Loucy (cell line): Measurements from ENCODE around the gene TDRD12.
"Not testable (repeated sequence)": the region's sequence is repeated elsewhere in the genome, so short reads cannot be mapped to it uniquely, and the experiment has no call there.

Source experiments
- CTCF ChIP-seq: fragments of 200-600 bp; sonication (generic); conservative IDR thresholded peaks from 2 replicates; pipeline ENCODE4 v1.5.1; 2014; ENCODE audit warnings: mild to moderate bottlenecking, antibody characterized with exemption, low read length
- EZH2phosphoT487 ChIP-seq: fragments of 200-600 bp; IDR thresholded peaks from 2 replicates; pipeline ENCODE4 v1.6.1; 2018; ENCODE audit warnings: antibody characterized with exemption, mild to moderate bottlenecking, moderate library complexity, borderline replicate concordance

DNA sequence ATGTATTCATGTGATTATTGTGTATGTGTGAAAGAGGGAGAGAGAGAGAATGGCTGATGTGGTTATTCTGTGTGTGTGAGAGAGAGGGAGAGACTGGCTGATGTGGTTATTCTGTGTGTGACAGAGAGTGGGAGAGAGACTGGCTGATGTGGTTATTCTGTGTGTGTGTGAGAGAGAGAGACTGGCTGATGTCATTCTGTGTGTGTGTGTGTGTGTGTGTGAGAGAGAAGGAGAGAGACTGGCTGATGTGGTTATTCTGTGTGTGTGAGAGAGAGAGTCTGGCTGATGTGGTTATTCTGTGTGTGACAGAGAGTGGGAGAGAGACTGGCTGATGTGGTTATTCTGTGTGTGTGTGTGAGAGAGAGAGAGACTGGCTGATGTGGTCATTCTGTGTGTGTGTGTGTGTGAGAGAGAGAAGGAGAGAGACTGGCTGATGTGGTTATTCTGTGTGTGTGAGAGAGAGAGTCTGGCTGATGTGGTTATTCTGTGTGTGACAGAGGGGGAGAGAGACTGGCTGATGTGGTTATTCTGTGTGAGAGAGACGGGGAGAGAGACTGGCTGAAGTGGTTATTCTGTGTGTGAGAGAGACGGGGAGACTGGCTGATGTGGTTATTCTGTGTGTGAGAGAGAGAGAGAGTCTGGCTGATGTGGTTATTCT is 26.2 kb downstream of the TDRD12 start:
- not testable (repeated sequence) for TF ChIP-seq CTCF, EZH2phosphoT487
